IPS DF 4.7 (cell line): ENCODE measurements around the gene TMEM184A.
"Not testable (repeated sequence)": the region's sequence is repeated elsewhere in the genome, so short reads cannot be mapped to it uniquely, and the experiment has no call there.

ENCODE experiments used
- DNase-seq: peaks from one replicate; pipeline ENCODE4 v3.0.0-alpha.2; 2013; ENCODE audit warnings: low spot score; ENCODE audit errors: extremely low read depth

Gene TMEM184A

DNA sequence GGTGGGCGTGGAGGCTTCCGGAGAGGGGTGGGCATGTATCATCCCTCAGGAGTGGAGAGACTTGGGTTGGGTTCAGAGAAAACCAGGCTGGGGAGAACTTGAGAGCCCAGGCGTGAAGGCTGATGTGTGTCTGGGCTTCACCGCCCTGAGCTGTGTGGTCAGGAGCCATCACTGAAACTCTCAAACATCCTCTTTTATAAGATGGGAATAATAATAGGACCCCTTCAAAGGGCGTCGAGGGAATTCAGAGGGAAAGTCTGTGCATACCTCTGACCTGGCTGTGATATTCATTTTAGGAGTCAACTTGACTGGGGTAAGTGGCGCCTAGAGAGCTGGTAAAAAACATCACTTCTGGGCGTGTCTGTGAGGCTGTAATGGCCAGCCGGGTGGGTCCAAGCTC, 34.9 kb upstream of the TMEM184A start:
- no peak for DNase-seq

DNA sequence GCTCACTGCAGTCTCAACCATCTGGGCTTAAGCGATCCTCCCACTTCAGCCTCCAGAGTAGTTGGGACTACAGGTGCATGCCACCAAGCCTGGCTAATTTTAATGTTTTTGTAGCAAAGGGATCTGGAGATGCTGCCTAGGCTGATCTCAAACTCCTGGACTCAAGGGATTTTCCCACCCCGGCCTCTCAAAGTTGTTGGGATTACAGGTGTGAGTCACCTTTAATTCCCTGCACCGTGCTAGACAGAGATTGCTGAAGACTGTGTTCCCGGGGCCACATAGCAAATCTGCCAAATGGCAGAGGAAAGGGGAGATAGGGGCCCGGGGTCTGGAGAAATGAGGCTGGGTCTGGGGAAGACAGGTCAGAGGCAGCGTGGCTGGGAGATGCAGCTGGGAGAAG, 34.5 kb upstream of the TMEM184A start:
- no peak for DNase-seq

DNA sequence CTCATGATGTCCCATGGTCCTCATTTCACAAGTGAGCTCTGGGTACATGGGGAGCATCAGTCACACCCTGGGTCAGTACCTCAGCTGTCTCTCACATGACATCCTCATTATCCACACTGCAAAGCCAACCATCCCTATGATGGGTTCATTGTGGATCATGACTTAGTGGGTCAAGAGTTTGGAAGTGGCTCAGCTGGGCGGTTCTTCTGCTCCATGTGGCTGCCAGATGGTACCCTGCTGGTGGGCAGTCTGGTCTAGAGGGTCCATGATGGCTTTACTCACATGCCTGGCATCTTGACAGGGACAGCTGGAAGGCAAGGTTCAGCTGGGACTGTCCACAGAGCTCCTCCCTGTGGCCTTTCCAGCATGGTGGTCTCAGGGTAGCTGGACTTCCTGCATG, 33.0 kb upstream of the TMEM184A start:
- no peak for DNase-seq

DNA sequence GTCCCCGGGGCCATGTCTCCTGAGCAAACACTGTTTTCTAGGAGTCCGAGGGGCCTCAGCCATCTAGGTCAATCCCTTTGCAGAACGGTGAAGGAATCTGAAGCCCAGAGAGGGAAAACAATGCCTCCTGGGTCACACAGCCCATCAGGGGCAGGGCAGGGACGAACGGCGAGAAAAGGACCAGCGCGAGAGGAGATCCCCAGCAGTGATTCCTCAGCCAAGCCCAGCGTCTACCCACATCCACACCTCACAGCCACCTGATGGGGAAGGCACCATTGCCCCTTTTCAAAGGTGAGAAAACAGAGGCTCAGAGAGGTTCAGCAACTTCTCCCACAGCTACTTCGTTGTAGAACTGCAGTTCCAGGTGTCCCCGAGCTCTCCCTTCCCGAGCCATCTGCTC, 31.7 kb upstream of the TMEM184A start:
- DNase-seq, result no peak

GRCh38 chr7:1586827-1587705, 31.1 kb upstream of the TMEM184A start:
- DNase-seq, result no peak

DNA sequence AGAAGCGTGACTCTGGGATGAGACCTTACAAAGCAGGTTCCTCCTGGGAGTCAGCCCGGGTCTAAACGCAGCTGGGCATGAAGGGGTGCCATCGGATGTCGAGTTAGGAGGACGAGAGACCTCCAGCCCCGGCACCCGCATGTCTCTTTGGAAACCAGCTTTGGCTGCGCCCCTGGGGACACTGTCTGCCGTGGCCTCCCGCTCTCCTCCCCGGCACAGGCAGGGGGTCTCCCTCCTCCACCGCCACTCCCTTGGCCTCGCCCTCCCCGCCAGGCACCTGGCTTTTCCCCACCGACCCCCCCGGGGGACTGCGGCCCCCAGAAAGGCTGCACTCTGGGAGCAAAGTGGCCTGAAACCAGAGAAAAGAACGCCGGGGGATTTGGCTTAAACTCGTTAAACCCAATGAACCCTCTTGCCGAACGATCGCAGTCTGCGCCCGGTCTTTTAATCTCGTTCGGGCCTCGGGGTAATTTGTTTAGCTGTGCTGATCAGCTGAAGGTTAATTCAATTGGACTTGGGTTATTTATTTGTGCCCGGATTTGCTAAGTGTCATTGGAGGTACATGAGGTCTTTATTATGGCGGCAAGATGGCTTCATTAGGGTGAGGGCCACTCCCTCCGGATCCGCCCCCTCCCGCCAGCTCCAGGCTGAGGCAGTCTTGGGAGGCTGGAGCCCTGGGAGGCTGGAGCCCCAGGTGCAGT, 30.3 kb upstream of the TMEM184A start:
- DNase-seq, result no peak

- no peak for DNase-seq
Measured at GRCh38 chr7:1585142-1585981, 29.4 kb upstream of the TMEM184A start.

- DNase-seq, result no peak
Measured at GRCh38 chr7:1584700-1585099, 28.7 kb upstream of the TMEM184A start.

- not testable (repeated sequence) for DNase-seq
Measured at GRCh38 chr7:1583241-1583930, 27.4 kb upstream of the TMEM184A start.

DNA sequence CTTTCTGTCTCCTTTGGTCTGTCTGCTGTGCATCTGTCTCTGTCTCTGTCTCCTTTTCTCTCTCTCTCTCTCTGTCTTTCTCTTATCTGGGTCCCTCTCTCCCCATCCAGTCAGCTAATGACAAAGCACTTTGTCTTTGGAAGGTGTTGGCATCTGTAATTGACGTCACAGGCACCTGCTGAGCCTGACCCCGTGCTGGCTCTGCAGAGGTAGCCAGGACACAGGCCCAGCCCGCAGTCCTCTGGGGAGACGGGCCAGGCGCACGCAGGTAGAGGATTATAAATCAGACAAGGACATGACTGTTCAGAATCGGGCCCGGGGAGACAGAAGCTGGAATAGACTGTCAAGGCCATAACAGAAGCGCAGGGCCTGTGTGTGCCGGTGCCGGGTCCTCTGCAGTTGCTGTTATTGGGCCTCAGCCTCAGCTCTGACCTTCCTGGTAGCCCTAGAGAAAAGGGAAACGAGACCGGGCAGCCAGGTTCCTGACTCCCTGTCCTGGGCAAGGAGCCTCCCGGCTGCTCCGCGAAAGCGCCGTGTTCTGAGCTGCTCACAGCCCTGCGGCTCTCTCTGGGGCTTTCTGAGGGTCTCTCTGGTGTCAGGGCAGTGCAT, 24.5 kb upstream of the TMEM184A start:
- no peak for DNase-seq

GRCh38 chr7:1579481-1580421, 23.7 kb upstream of the TMEM184A start:
- DNase-seq, result no peak

- DNase-seq, result no peak
Measured at GRCh38 chr7:1578513-1578912, 22.5 kb upstream of the TMEM184A start.

GRCh38 chr7:1576521-1577253, 20.7 kb upstream of the TMEM184A start:
- peak; percentile 95 for DNase-seq

GRCh38 chr7:1575809-1576208, 19.8 kb upstream of the TMEM184A start:
- no peak for DNase-seq

- no peak for DNase-seq
Measured at GRCh38 chr7:1572111-1572822, 16.3 kb upstream of the TMEM184A start.

- no peak for DNase-seq
Measured at GRCh38 chr7:1569833-1570632, 14.0 kb upstream of the TMEM184A start, which contains the start of gene PSMG3. PSMG3 (minus strand) TSS chr7:1570032; CDS start chr7:1569339, 693 bp downstream.

DNA sequence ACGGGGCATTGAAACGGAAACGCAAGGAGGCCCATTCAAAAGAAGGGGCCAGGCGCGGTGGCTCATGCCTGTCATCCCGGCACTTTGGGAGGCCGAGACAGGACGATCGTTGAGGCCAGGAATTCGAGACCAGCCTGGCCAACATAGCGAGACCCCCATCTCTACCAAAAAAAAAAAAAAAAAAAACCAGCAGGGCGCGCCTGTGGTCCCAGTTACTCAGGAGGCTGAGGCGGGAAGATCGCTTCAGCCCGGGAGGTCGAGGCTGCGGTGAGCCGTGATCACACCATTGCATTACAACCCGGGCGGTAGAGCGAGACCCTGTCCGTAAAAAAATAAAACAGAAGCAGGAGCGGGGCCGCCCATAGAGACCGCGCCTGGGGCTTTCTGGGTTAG, 13.4 kb upstream of the TMEM184A start:
- no peak for DNase-seq
